ENCODE results near the gene SRP54.

SRP54 gene

GRCh38 chr14:35073486-35073885 lies 90.7 kb downstream of the SRP54 start (continued):
- no peak for TF ChIP-seq HIC1 (tag by site-specific recombination; IDR thresholded peaks at IDR 0.05)
- no peak for TF ChIP-seq ZNF366 (tag by site-specific recombination; conservative IDR thresholded peaks at IDR 0.05)
- TF ChIP-seq ZBTB26 (tag by site-specific recombination; optimal IDR thresholded peaks at IDR 0.05) = no peak

GRCh38 chr14:35078082-35078481 lies 95.3 kb downstream of the SRP54 start:
- CTCF ChIA-PET = no interaction called here
- Histone ChIP-seq H3K4me1 (ENCODE audit: control insufficient read depth, insufficient read depth, low read length) (no peaks in the 10 kb centered on the region), H3K9me3 (ENCODE audit: control insufficient read depth, insufficient read depth, low read depth, low read length) (no peaks in the 10 kb centered on the region), H3K36me3 (ENCODE audit: control insufficient read depth in 2 of 2, insufficient read depth in 1 of 2, low read length in 2 of 2) (peaks cover 12 to 22% of the 10 kb centered on the region in 2 experiments), H3K4me3 (ENCODE audit: low read depth, low read length) (no peak overlapping the region), H3K27ac (ENCODE audit: extremely low read depth, low read depth, low read length) (no peak overlapping the region)
- POLR2A ChIA-PET = no interaction called here
- TF ChIP-seq ZNF354C (tag by site-specific recombination; IDR thresholded peaks at IDR 0.05; ENCODE audit: borderline replicate concordance, low read depth) (no peak), ZBTB7A (tag by site-specific recombination; IDR thresholded peaks at IDR 0.05; ENCODE audit: low read depth) (no peak), KLF7 (tag by site-specific recombination; IDR thresholded peaks at IDR 0.05; ENCODE audit: borderline replicate concordance) (no peak), ZNF626 (tag by site-specific recombination; IDR thresholded peaks at IDR 0.05) (no peak), ZNF184 (tag by site-specific recombination; IDR thresholded peaks at IDR 0.05) (no peak), ZNF701 (tag by site-specific recombination; IDR thresholded peaks at IDR 0.05) (no peak), ZBTB11 (tag by site-specific recombination; conservative IDR thresholded peaks at IDR 0.05; ENCODE audit: low read depth) (no peak), ZFP3 (tag by site-specific recombination; IDR thresholded peaks at IDR 0.05; ENCODE audit: low read depth) (no peak), ZNF621 (tag by site-specific recombination; IDR thresholded peaks at IDR 0.05) (no peak)
